HG03558 (cell line): Measurements from ENCODE around the gene NT5M.
"Not testable (repeated sequence)": the region's sequence is repeated elsewhere in the genome, so short reads cannot be mapped to it uniquely, and the experiment has no call there.

Experiments
- ATAC-seq: cut with Tn5 transposase; IDR thresholded peaks from one replicate; pipeline ENCODE4 v1.9.1; 2021; ENCODE audit warnings: moderate number of reproducible peaks; ENCODE audit not compliant: unreplicated experiment; ENCODE audit errors: extremely low read depth

NT5M gene

GRCh38 chr17:17366235-17366634 lies 63.1 kb downstream of the NT5M start:
- no peak for ATAC-seq

- ATAC-seq: no peak
These were observed 64.0 kb downstream of the NT5M start for GRCh38 chr17:17366941-17367875.

- ATAC-seq: no peak
These were observed 64.8 kb downstream of the NT5M start for GRCh38 chr17:17367931-17368330.

- ATAC-seq: no peak
These were observed 67.5 kb downstream of the NT5M start for GRCh38 chr17:17370711-17371110.

GRCh38 chr17:17372856-17373520 lies 69.8 kb downstream of the NT5M start:
- ATAC-seq: no peak

- ATAC-seq: no peak
These were observed 72.7 kb downstream of the NT5M start for GRCh38 chr17:17375841-17376240.

GRCh38 chr17:17376362-17376761 lies 73.2 kb downstream of the NT5M start:
- ATAC-seq: no peak

GRCh38 chr17:17377071-17377967 lies 74.1 kb downstream of the NT5M start:
- ATAC-seq: no peak

GRCh38 chr17:17379197-17379991 lies 76.2 kb downstream of the NT5M start:
- ATAC-seq: no peak

- no peak for ATAC-seq
These were observed 77.2 kb downstream of the NT5M start for GRCh38 chr17:17380145-17380925.

- no peak for ATAC-seq
These were observed 78.4 kb downstream of the NT5M start for GRCh38 chr17:17381446-17382064.

- no peak for ATAC-seq
These were observed 78.9 kb downstream of the NT5M start for GRCh38 chr17:17382065-17382459.

GRCh38 chr17:17382971-17383370 lies 79.8 kb downstream of the NT5M start:
- ATAC-seq: no peak

GRCh38 chr17:17383431-17384290 lies 80.5 kb downstream of the NT5M start:
- not testable (repeated sequence) for ATAC-seq

GRCh38 chr17:17384291-17384615 lies 81.1 kb downstream of the NT5M start:
- no peak for ATAC-seq

- ATAC-seq: no peak
These were observed 81.8 kb downstream of the NT5M start for GRCh38 chr17:17384961-17385360.

- no peak for ATAC-seq
These were observed 82.3 kb downstream of the NT5M start for GRCh38 chr17:17385491-17385890.
